B cell (primary cell): ENCODE measurements around the gene MYO1B. TPM values are rescaled to one million over a fixed set of nuclear protein-coding genes. Genes with fewer than 3 reads are reported as not detected.
A peak's percentile ranks its signal among the peaks of the same experiment; 100 is the strongest.

Experiments
- ATAC-seq: fragments of 200-7000 bp; cut with Tn5 transposase; one replicate; pipeline ENCODE4 v1.10.0; 2021; ENCODE audit warnings: low read depth, mild to moderate bottlenecking, moderate number of reproducible peaks, moderate library complexity
- CTCF ChIA-PET: fragments of 350-600 bp; sonication (Branson Sonifier 250); formaldehyde crosslinking; loops from one replicate; lab custom pipeline; 2021; ENCODE audit warnings: antibody characterized with exemption, inconsistent platforms; lab: Charles Lee
- POLR2A ChIA-PET: fragments of 350-600 bp; sonication (Branson Sonifier 250); formaldehyde crosslinking; loops from one replicate; lab custom pipeline; 2021; ENCODE audit warnings: antibody characterized with exemption; lab: Charles Lee
- DNase-seq: peaks from one replicate; pipeline ENCODE4 v3.0.0; 2013
- H2AFZ ChIP-seq: 2 replicates; pipeline ENCODE4 v1.6.1; 2012; ENCODE audit warnings: mild to moderate bottlenecking, low read depth, low read length; ENCODE audit not compliant: insufficient read depth, poor library complexity, severe bottlenecking
- H3K27ac ChIP-seq, 2 donors: 1 replicate in 1 of 2; 2 replicates in 1 of 2; pipeline ENCODE4 v1.5.1; 2012 to 2013; ENCODE audit warnings: low read length in 2 of 2, mild to moderate bottlenecking in 2 of 2, moderate library complexity in 1 of 2
- H3K27me3 ChIP-seq, 4 experiments: fragments of 200-600 bp in 1 of 4; sonication (generic) in 1 of 4; replicated peaks in 1 of 4; 1 replicate in 2 of 4; 2 replicates in 2 of 4; pipeline versions ENCODE4 v1.6.1 to v1.7.0; 2013 to 2016; ENCODE audit warnings: low read length in 3 of 4, mild to moderate bottlenecking in 2 of 4, mixed read lengths in 1 of 4, moderate library complexity in 1 of 4; ENCODE audit not compliant: insufficient read depth in 4 of 4, control insufficient read depth in 3 of 4; ENCODE audit errors: control extremely low read depth in 1 of 4
- H3K36me3 ChIP-seq, 2 experiments: replicated peaks in 1 of 2; 1 replicate in 1 of 2; 2 replicates in 1 of 2; pipeline versions ENCODE4 v1.6.1 to v1.7.1; 2013; ENCODE audit warnings: low read length in 1 of 2; ENCODE audit not compliant: insufficient read depth in 2 of 2, control insufficient read depth in 1 of 2; ENCODE audit errors: control extremely low read depth in 1 of 2, extremely low read depth in 1 of 2
- H3K4me1 ChIP-seq, 2 donors: fragments of 200-600 bp in 1 of 2; sonication (generic) in 1 of 2; 1 replicate in 1 of 2; 2 replicates in 1 of 2; pipeline versions ENCODE4 v1.5.1 to v1.6.1; 2013 to 2017; ENCODE audit warnings: low read length in 2 of 2; ENCODE audit not compliant: control insufficient read depth in 2 of 2, insufficient read depth in 2 of 2
- H3K4me2 ChIP-seq: replicated peaks from 2 replicates; pipeline ENCODE3; 2012; ENCODE audit warnings: mild to moderate bottlenecking, low read depth, low read length; ENCODE audit not compliant: poor library complexity, severe bottlenecking
- H3K4me3 ChIP-seq, 5 experiments: fragments of 200-600 bp in 1 of 5; sonication (generic) in 1 of 5; 1 replicate in 3 of 5; 2 replicates in 2 of 5; pipeline versions ENCODE4 v1.5.1 to v1.7.0; 2011 to 2016; ENCODE audit warnings: low read length in 4 of 5, mild to moderate bottlenecking in 4 of 5, low read depth in 2 of 5, control low read depth in 1 of 5, moderate library complexity in 1 of 5; ENCODE audit not compliant: insufficient read depth in 1 of 5; ENCODE audit errors: control extremely low read depth in 1 of 5, extremely low read depth in 1 of 5
- H3K79me2 ChIP-seq: fragments of 200-600 bp; sonication (generic); one replicate; pipeline ENCODE4 v1.6.0; 2016; ENCODE audit warnings: low read length; ENCODE audit not compliant: control insufficient read depth, insufficient read depth
- H3K9ac ChIP-seq: fragments of 200-600 bp; sonication (generic); 2 replicates; pipeline ENCODE4 v1.6.1; 2017; ENCODE audit warnings: mild to moderate bottlenecking, low read length, moderate library complexity
- H3K9me3 ChIP-seq, 3 donors: one replicate each; pipeline versions ENCODE4 v1.6.1 to v1.7.1; 2013; ENCODE audit warnings: low read length in 2 of 3; ENCODE audit not compliant: control insufficient read depth in 2 of 3, insufficient read depth in 1 of 3; ENCODE audit errors: control extremely low read depth in 1 of 3
- H4K20me1 ChIP-seq: 2 replicates; pipeline ENCODE4 v1.6.0; 2012; ENCODE audit warnings: mild to moderate bottlenecking, low read length; ENCODE audit not compliant: insufficient read depth, control insufficient read depth, poor library complexity, severe bottlenecking
- H3K27ac Mint-ChIP-seq: one replicate; pipeline ENCODE4 v1.8.0; 2021; ENCODE audit warnings: mixed read lengths
- H3K27me3 Mint-ChIP-seq: one replicate; pipeline ENCODE4 v1.8.0; 2021; ENCODE audit warnings: mixed read lengths
- H3K4me1 Mint-ChIP-seq: one replicate; pipeline ENCODE4 v1.8.0; 2021; ENCODE audit warnings: mixed read lengths
- H3K4me3 Mint-ChIP-seq: one replicate; pipeline ENCODE4 v1.8.0; 2021; ENCODE audit warnings: mixed read lengths
- H3K9me3 Mint-ChIP-seq: one replicate; pipeline ENCODE4 v1.8.0; 2022; ENCODE audit warnings: mixed read lengths; ENCODE audit not compliant: insufficient read depth
- EZH2 ChIP-seq: IDR thresholded peaks from 2 replicates; pipeline ENCODE4 v1.6.1; 2012; ENCODE audit warnings: borderline replicate concordance, low read depth, mild to moderate bottlenecking, moderate library complexity, low read length; ENCODE audit not compliant: insufficient read depth, poor library complexity, severe bottlenecking
- WGBS: methylation state at CpG from one replicate; pipeline ENCODE4 v1.1.5; 2013; ENCODE audit warnings: missing lambda C conversion rate; ENCODE audit not compliant: insufficient coverage; 5-methylcytosine and 5-hydroxymethylcytosine counted together
- intact Hi-C: fragments of 100-400 bp; cut with micrococcal nuclease; formaldehyde crosslinking; loops from one replicate; pipeline ENCODE4 v1.10.0; 2022
- polyA plus RNA-seq: library from polyadenylated mRNA; depleted of rRNA; stranded (reverse); fragments of >200 nt; gene quantifications from 2 replicates; pipeline ENCODE4 v1.2.3, GENCODE V29; 2012
- total RNA-seq, 2 donors: library from RNA; stranded (reverse); fragments of 120-200 nt in 1 of 2; gene quantifications; 1 replicate in 1 of 2; 2 replicates in 1 of 2; pipeline versions ENCODE4 v1.2.3 to v1.2.4, GENCODE V29; 2013 to 2022
- TF ChIP-seq, protein P1 (sequence below): fragments of 200-600 bp; IDR thresholded peaks from one replicate; pipeline ENCODE4 v1.8.0; 2022; ENCODE audit warnings: antibody characterized with exemption, mild to moderate bottlenecking

The MYO1B gene
- total and polyA plus RNA-seq, 2 donors (not counting 1 experiment from before 2014, with no cell fraction given) = 0.67 to 4.4 TPM

DNA sequence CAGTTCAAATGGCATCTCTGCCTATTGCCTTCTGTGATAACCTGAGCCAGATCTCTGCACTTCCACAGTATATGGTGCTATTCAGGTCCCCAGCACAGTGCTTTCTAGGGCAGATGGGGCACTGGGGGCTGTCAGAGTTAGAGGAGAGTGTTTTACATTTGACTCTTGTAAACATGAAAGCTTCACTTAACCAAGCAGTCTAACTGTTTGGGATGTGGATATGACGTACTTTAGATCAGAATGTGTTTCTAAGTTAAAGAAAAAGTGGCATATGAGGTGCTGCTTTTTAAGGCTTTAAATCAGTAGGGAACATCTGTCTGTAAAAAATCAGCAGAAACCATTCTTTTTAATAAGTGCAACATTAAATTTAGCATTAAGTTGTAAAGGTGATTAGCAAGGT lies 75.7 kb downstream of the MYO1B start:
- no peak for DNase-seq
- WGBS = no CpG with 5 or more reads among the region's 1 CpG
- Histone ChIP-seq H3K9ac (no peak overlapping the region), H3K36me3 (no peaks in the 10 kb centered on the region), H3K4me2 (no peak overlapping the region), H2AFZ (no peak overlapping the region), H3K4me3 (no peak overlapping the region), H4K20me1 (no peaks in the 10 kb centered on the region), H3K4me1 (peaks cover 54 to 63% of the 10 kb centered on the region in 2 donors), H3K27me3 (no peaks in the 10 kb centered on the region), H3K79me2 (peaks cover 30% of the 10 kb centered on the region), H3K27ac (no peak overlapping the region), H3K9me3 (peaks cover 0 to 2% (median 0%) of the 10 kb centered on the region in 3 donors)
- TF ChIP-seq, protein P1, sequence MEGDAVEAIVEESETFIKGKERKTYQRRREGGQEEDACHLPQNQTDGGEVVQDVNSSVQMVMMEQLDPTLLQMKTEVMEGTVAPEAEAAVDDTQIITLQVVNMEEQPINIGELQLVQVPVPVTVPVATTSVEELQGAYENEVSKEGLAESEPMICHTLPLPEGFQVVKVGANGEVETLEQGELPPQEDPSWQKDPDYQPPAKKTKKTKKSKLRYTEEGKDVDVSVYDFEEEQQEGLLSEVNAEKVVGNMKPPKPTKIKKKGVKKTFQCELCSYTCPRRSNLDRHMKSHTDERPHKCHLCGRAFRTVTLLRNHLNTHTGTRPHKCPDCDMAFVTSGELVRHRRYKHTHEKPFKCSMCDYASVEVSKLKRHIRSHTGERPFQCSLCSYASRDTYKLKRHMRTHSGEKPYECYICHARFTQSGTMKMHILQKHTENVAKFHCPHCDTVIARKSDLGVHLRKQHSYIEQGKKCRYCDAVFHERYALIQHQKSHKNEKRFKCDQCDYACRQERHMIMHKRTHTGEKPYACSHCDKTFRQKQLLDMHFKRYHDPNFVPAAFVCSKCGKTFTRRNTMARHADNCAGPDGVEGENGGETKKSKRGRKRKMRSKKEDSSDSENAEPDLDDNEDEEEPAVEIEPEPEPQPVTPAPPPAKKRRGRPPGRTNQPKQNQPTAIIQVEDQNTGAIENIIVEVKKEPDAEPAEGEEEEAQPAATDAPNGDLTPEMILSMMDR = no peak
- TF ChIP-seq EZH2 = no peak
- H3K27ac Mint-ChIP-seq = no peak overlapping the region
- CTCF ChIA-PET = interaction anchor here (1.0 kb wide), 1 partner anchor 75 kb away, joined by 3 read pairs; no protein-coding TSS in a partner anchor
- H3K27me3 Mint-ChIP-seq = no peaks in the 10 kb centered on the region
- no peak overlapping the region for H3K4me3 Mint-ChIP-seq
- ATAC-seq = no peak
- H3K4me1 Mint-ChIP-seq = peaks cover 59% of the 10 kb centered on the region
- POLR2A ChIA-PET = interaction anchor here (0.6 kb wide), 1 partner anchor 332 kb away, joined by 4 read pairs; no protein-coding TSS in a partner anchor
- intact Hi-C loops = no loop called here
- peaks cover 3% of the 10 kb centered on the region for H3K9me3 Mint-ChIP-seq

- CTCF ChIA-PET = interaction anchor here (0.6 to 1.0 kb wide), 2 partner anchors 69 to 76 kb away, joined by 3 to 4 read pairs; no protein-coding TSS in a partner anchor
- Histone ChIP-seq H3K27me3 (no peaks in the 10 kb centered on the region), H4K20me1 (no peaks in the 10 kb centered on the region), H2AFZ (no peak overlapping the region), H3K9ac (peak overlapping the region; percentile 9), H3K4me1 (peaks cover 43 to 51% of the 10 kb centered on the region in 2 donors), H3K36me3 (no peaks in the 10 kb centered on the region), H3K79me2 (peaks cover 28% of the 10 kb centered on the region), H3K4me2 (peak overlapping the region; percentile 47), H3K9me3 (peaks cover 0 to 2% (median 0%) of the 10 kb centered on the region in 3 donors), H3K27ac (peak overlapping the region; percentile 39 to 55), H3K4me3 (peak overlapping the region in 1 of 5 experiments; percentile 2)
- H3K9me3 Mint-ChIP-seq = peaks cover 3% of the 10 kb centered on the region
- ATAC-seq (peak; percentile 65), DNase-seq (peak; percentile 66)
- WGBS = no CpG with 5 or more reads among the region's 4 CpGs
- POLR2A ChIA-PET = no interaction called here
- no peak for TF ChIP-seq EZH2
- TF ChIP-seq, protein P1 = no peak
- intact Hi-C loops = no loop called here
- H3K27me3 Mint-ChIP-seq = no peaks in the 10 kb centered on the region
- H3K4me3 Mint-ChIP-seq = no peak overlapping the region
- H3K27ac Mint-ChIP-seq = peak overlapping the region; percentile 6
- H3K4me1 Mint-ChIP-seq = peaks cover 47% of the 10 kb centered on the region
These were observed 76.9 kb downstream of the MYO1B start for GRCh38 chr2:191321861-191322662.
